GM12801 (cell line): Measurements from ENCODE around the gene SPATA2L.

ENCODE experiments used
- TF ChIP-seq, protein P1 (sequence below): IDR thresholded peaks from one replicate; pipeline ENCODE4 v1.5.1; 2011; ENCODE audit warnings: control low read depth; ENCODE audit not compliant: insufficient read length; ENCODE audit errors: extremely low read depth

Gene SPATA2L

GRCh38 chr16:89709166-89709565, 7.7 kb upstream of the SPATA2L start:
- TF ChIP-seq, protein P1, sequence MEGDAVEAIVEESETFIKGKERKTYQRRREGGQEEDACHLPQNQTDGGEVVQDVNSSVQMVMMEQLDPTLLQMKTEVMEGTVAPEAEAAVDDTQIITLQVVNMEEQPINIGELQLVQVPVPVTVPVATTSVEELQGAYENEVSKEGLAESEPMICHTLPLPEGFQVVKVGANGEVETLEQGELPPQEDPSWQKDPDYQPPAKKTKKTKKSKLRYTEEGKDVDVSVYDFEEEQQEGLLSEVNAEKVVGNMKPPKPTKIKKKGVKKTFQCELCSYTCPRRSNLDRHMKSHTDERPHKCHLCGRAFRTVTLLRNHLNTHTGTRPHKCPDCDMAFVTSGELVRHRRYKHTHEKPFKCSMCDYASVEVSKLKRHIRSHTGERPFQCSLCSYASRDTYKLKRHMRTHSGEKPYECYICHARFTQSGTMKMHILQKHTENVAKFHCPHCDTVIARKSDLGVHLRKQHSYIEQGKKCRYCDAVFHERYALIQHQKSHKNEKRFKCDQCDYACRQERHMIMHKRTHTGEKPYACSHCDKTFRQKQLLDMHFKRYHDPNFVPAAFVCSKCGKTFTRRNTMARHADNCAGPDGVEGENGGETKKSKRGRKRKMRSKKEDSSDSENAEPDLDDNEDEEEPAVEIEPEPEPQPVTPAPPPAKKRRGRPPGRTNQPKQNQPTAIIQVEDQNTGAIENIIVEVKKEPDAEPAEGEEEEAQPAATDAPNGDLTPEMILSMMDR = no peak

- TF ChIP-seq, protein P1 = no peak
Observed at GRCh38 chr16:89708481-89708931, 7.0 kb upstream of the SPATA2L start.

GRCh38 chr16:89707695-89708094, 6.2 kb upstream of the SPATA2L start:
- TF ChIP-seq, protein P1 = no peak

GRCh38 chr16:89706518-89707260, 5.2 kb upstream of the SPATA2L start:
- TF ChIP-seq, protein P1 = no peak

DNA sequence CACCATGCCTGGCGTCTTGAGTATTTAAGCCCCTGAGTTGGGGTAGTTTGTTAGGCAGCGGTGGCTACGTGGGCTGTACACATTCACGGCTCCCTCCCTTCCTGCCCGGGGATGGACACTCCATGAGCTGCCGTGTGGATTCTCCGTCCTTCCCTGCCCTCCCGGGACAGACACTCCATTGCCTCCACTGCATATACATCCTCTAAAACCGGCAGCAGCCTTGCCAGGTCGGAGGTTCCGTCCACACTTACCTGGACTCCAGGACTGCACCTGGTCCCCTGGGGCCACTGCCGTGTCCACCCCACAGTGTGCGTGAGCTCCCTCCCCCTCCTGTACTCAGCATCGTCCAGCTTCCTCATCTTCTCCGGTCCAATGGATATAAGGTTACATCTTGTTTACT, 3.5 kb upstream of the SPATA2L start:
- TF ChIP-seq, protein P1 = no peak

DNA sequence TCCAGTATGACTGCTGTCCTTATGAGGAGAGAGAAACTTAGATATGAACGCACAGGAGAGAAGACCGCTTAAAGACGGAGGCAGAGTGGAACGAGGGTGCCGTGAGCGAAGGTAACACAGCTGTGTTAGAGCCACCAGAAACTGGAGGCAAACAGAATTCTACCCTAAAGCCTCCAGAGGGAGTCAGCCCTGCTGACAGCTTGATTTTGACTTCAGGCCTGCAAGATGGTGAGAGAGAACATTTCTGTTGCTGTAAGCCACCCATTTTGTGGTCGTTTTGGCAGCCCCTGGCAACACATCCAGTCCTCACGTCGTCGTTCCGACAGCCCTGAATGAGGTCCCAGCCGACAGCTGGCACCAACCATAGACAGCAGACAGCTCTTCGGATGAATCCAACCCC, 2.8 kb upstream of the SPATA2L start:
- TF ChIP-seq, protein P1 = no peak

DNA sequence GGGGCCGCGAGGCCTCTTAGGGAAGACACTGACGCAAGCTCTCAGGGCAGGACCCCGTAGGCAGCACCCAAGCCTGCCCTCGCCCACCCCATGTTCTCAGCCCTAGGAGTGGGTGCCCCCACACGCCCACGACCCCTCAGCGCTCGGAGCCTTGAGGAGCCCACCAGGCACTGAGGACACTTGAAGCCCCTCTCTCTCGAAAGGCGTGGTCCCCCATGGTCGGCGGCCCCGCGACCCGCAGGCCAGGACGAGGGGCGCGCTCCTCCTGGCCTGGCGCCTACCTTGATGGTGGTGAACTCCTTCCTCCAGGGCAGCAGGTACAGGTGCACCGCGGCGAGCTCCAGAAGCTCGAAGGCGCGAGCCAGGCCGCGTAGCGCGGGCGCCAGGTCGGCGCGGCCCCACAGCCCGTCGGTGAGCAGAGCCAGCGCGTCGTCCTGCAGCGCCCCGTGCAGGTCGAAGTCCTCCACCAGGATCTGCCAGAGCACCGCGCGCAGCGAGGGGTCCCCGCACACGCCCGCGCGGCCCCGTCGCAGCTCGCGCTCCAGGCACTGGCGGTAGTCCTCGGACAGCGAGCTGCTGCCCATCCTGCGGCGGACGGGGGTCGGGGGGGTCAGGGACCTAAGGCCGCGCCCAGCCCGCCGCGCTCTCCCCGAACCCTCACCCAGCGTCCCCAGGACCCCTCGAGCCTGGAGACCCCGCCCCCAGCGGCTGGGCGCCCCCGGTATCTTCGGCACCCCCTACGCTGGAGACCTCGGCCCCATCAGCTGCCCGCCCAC, 668 bp downstream of the SPATA2L start:
- TF ChIP-seq, protein P1 = no peak
